SK-N-MC (cell line): ENCODE measurements around the gene FOSL1.

ENCODE experiments used
- EZH2 ChIP-seq: fragments of 200-600 bp; sonication (generic); IDR thresholded peaks from one replicate; pipeline ENCODE4 v1.6.1; 2017; ENCODE audit warnings: antibody characterized with exemption
- FOXP2 ChIP-seq: optimal IDR thresholded peaks from 2 replicates; pipeline ENCODE3; 2011; ENCODE audit warnings: mild to moderate bottlenecking, moderate library complexity; ENCODE audit not compliant: insufficient read depth; ENCODE audit errors: extremely low read length, control extremely low read depth
- POLR2AphosphoS5 ChIP-seq: IDR thresholded peaks from 2 replicates; pipeline ENCODE4 v1.6.1; 2012; ENCODE audit warnings: mild to moderate bottlenecking, low read depth, low read length, borderline replicate concordance

GRCh38 chr11:65900899-65901180 is 652 bp upstream of the FOSL1 start:
- TF ChIP-seq EZH2: no peak
- TF ChIP-seq POLR2AphosphoS5: no peak
- TF ChIP-seq FOXP2: no peak
